BJ (cell line): Measurements from ENCODE around the gene COPS4. TPM values are rescaled to one million over a fixed set of nuclear protein-coding genes. Genes with fewer than 3 reads are reported as not detected.

Source experiments
- CTCF ChIA-PET: fragments of 350-600 bp; formaldehyde crosslinking; extraction: SDS; loops from one replicate; lab custom pipeline; 2021; ENCODE audit warnings: antibody characterized with exemption, inconsistent platforms; lab: Yijun Ruan, JAX
- POLR2A ChIA-PET: fragments of 300-600 bp; sonication (Branson Sonifier 250); formaldehyde crosslinking; extraction: SDS; loops from one replicate; lab custom pipeline; 2021; ENCODE audit warnings: antibody characterized with exemption; lab: Charles Lee
- DNase-seq: peaks from one replicate; pipeline ENCODE4 v3.0.0-alpha.2; 2011; ENCODE audit warnings: low read depth
- H3K27me3 ChIP-seq: 2 replicates; pipeline ENCODE4 v1.6.0; 2011; ENCODE audit warnings: low read length; ENCODE audit not compliant: control insufficient read depth, insufficient read depth
- H3K36me3 ChIP-seq: 2 replicates; pipeline ENCODE4 v1.5.1; 2011; ENCODE audit warnings: low read length; ENCODE audit not compliant: control insufficient read depth, insufficient read depth
- H3K4me3 ChIP-seq: 2 replicates; pipeline ENCODE4 v1.5.1; 2011; ENCODE audit warnings: low read depth, mild to moderate bottlenecking, control low read depth, low read length
- polyA plus RNA-seq: library from polyadenylated mRNA; depleted of rRNA; stranded (reverse); fragments of >200 nt; gene quantifications from 2 replicates; pipeline ENCODE4 v1.2.3, GENCODE V29; 2011; rRNA removed
- small RNA-seq: library from RNA; depleted of rRNA; stranded (forward); fragments of <200 nt; gene quantifications from one replicate; pipeline ENCODE3, GENCODE V24; 2012; ENCODE audit warnings: low replicate concordance, low read depth; ENCODE audit not compliant: insufficient read length
- TF ChIP-seq, protein P1 (sequence below): IDR thresholded peaks from 2 replicates; pipeline ENCODE4 v1.5.1; 2011; ENCODE audit warnings: low read depth, mild to moderate bottlenecking, control low read depth, inconsistent platforms, low read length, moderate library complexity; ENCODE audit not compliant: insufficient read depth

Gene COPS4
- polyA plus RNA-seq, 1 experiment, result 70.2 TPM

DNA sequence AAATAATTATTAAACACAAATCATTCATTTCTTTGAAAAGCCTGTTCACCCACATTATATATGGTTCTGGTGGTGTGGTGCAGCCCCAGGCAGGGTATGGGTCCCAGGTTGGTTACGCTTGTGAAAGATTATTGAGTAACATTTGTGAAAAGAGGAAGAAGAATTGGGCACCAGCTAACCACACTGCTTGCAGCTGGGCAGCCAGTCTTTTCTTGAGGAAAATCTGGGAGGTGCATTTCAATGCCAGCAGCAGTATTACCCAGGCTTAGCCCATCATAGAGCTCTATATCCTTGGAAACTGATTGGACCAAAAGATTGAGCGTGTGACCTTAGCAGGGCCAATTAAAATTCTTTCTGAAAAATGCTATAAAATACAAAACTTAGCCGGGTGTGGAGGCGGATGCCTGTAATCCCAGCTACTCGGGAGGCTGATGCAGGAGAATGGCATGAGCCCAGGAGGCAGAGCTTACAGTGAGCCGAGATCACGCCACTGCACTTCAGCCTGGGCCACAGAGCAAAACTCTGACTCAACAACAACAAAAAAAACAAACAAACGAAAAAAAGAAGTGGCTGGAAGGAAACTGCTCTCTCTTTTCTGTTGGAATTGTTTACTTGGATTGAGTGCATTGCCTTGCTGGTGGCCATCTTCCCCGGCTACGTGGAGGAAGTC, 89.3 kb downstream of the COPS4 start:
- CTCF ChIA-PET, result interaction anchor here (1.3 kb wide), 1 partner anchor 135 kb away, joined by 3 read pairs; no protein-coding TSS in a partner anchor

More for the DNA sequence above, 89.3 kb downstream of the COPS4 start:
- Histone ChIP-seq H3K36me3 (no peaks in the 10 kb centered on the region), H3K4me3 (no peak overlapping the region), H3K27me3 (no peaks in the 10 kb centered on the region)
- TF ChIP-seq, protein P1, sequence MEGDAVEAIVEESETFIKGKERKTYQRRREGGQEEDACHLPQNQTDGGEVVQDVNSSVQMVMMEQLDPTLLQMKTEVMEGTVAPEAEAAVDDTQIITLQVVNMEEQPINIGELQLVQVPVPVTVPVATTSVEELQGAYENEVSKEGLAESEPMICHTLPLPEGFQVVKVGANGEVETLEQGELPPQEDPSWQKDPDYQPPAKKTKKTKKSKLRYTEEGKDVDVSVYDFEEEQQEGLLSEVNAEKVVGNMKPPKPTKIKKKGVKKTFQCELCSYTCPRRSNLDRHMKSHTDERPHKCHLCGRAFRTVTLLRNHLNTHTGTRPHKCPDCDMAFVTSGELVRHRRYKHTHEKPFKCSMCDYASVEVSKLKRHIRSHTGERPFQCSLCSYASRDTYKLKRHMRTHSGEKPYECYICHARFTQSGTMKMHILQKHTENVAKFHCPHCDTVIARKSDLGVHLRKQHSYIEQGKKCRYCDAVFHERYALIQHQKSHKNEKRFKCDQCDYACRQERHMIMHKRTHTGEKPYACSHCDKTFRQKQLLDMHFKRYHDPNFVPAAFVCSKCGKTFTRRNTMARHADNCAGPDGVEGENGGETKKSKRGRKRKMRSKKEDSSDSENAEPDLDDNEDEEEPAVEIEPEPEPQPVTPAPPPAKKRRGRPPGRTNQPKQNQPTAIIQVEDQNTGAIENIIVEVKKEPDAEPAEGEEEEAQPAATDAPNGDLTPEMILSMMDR, result no peak
- DNase-seq, result no peak
- POLR2A ChIA-PET, result no interaction called here

Small RNAs within 50 kb of the gene (small RNA-seq; reads per million reads assigned to genes)
- gene RNU6-615P, result not detected

Other genes with a start within 250 kb of the COPS4 start
- 32.5 and 34.6 TPM in 2 replicates for gene SCD5, start 236.4 kb upstream of the COPS4 start, polyA plus RNA-seq
- 404 and 451 TPM in 2 replicates for gene SEC31A, start 144.0 kb upstream of the COPS4 start, polyA plus RNA-seq
- gene THAP9, start 134.4 kb upstream of the COPS4 start, polyA plus RNA-seq, result 1.8 and 2.8 TPM in 2 replicates
- gene LIN54, start 24.4 kb upstream of the COPS4 start, polyA plus RNA-seq, result 14.7 and 18.8 TPM in 2 replicates
- gene PLAC8, start 79.5 kb downstream of the COPS4 start, polyA plus RNA-seq, result 13.7 and 20.2 TPM in 2 replicates
- gene COQ2, start 249.6 kb downstream of the COPS4 start, polyA plus RNA-seq, result 14.5 and 21.0 TPM in 2 replicates